CMK (cell line): Measurements from ENCODE around the gene NPAS2.

Experiments
- DNase-seq: peaks from one replicate; pipeline ENCODE4 v3.0.0-alpha.2; 2010; ENCODE audit warnings: low read depth

The NPAS2 gene

GRCh38 chr2:100907832-100908231 lies 87.9 kb downstream of the NPAS2 start:
- DNase-seq = no peak

- no peak for DNase-seq
Measured at GRCh38 chr2:100909534-100910081, 89.7 kb downstream of the NPAS2 start.

GRCh38 chr2:100910111-100910510 lies 90.2 kb downstream of the NPAS2 start:
- DNase-seq = no peak

GRCh38 chr2:100919316-100919715 lies 99.4 kb downstream of the NPAS2 start:
- DNase-seq = no peak

GRCh38 chr2:100921685-100922161 lies 101.8 kb downstream of the NPAS2 start:
- DNase-seq = peak; percentile 36

GRCh38 chr2:100923461-100924060 lies 103.6 kb downstream of the NPAS2 start:
- DNase-seq = no peak

GRCh38 chr2:100924122-100924519 lies 104.2 kb downstream of the NPAS2 start:
- no peak for DNase-seq

- DNase-seq = no peak
Measured at GRCh38 chr2:100924520-100925451, 104.8 kb downstream of the NPAS2 start.

GRCh38 chr2:100928235-100928634 lies 108.3 kb downstream of the NPAS2 start:
- DNase-seq = no peak

- no peak for DNase-seq
Measured at GRCh38 chr2:100929147-100929546, 109.2 kb downstream of the NPAS2 start.

GRCh38 chr2:100934504-100935371 lies 114.8 kb downstream of the NPAS2 start:
- DNase-seq = no peak

- no peak for DNase-seq
Measured at GRCh38 chr2:100935372-100935752, 115.4 kb downstream of the NPAS2 start.

- no peak for DNase-seq
Measured at GRCh38 chr2:100936070-100936741, 116.3 kb downstream of the NPAS2 start.

- DNase-seq = no peak
Measured at GRCh38 chr2:100936972-100937542, 117.1 kb downstream of the NPAS2 start.

GRCh38 chr2:100938031-100939026 lies 118.4 kb downstream of the NPAS2 start:
- no peak for DNase-seq

GRCh38 chr2:100939445-100939844 lies 119.5 kb downstream of the NPAS2 start:
- no peak for DNase-seq

- DNase-seq = no peak
Measured at GRCh38 chr2:100940240-100940639, 120.3 kb downstream of the NPAS2 start.

GRCh38 chr2:100940766-100941645 lies 121.1 kb downstream of the NPAS2 start:
- no peak for DNase-seq
